Loucy (cell line): ENCODE results near the gene PLD5.

Source experiments
- H2AFZ ChIP-seq: fragments of 200-600 bp; sonication (generic); 2 replicates; pipeline ENCODE4 v1.6.0; 2016; ENCODE audit warnings: antibody characterized with exemption, mild to moderate bottlenecking, low read length, moderate library complexity
- H3F3A ChIP-seq: fragments of 200-600 bp; 2 replicates; pipeline ENCODE4 v1.6.0; 2016; ENCODE audit warnings: antibody characterized with exemption, low read depth, mild to moderate bottlenecking
- H3K27me3 ChIP-seq: fragments of 200-600 bp; sonication (generic); 2 replicates; pipeline ENCODE4 v1.6.1; 2014; ENCODE audit warnings: low read length, mild to moderate bottlenecking; ENCODE audit not compliant: insufficient read depth, poor library complexity, severe bottlenecking
- H3K36me3 ChIP-seq: fragments of 200-600 bp; sonication (generic); 2 replicates; pipeline ENCODE4 v1.6.1; 2016; ENCODE audit warnings: low read length; ENCODE audit not compliant: insufficient read depth
- H3K4me1 ChIP-seq: fragments of 200-600 bp; sonication (generic); 2 replicates; pipeline ENCODE4 v1.5.1; 2014; ENCODE audit warnings: low read length, mild to moderate bottlenecking; ENCODE audit not compliant: insufficient read depth, poor library complexity, severe bottlenecking
- H3K4me2 ChIP-seq: fragments of 200-600 bp; sonication (generic); 2 replicates; pipeline ENCODE4 v1.6.0; 2014; ENCODE audit warnings: antibody characterized with exemption, low read length, low read depth, mild to moderate bottlenecking; ENCODE audit not compliant: poor library complexity, severe bottlenecking
- H3K4me3 ChIP-seq: fragments of 200-600 bp; sonication (generic); 2 replicates; pipeline ENCODE4 v1.5.1; 2014; ENCODE audit warnings: low read length, mild to moderate bottlenecking, mixed read lengths; ENCODE audit not compliant: poor library complexity, severe bottlenecking
- H3K79me2 ChIP-seq: fragments of 200-600 bp; sonication (generic); 2 replicates; pipeline ENCODE4 v1.6.1; 2014; ENCODE audit warnings: low read length; ENCODE audit not compliant: insufficient read depth
- H3K9ac ChIP-seq: fragments of 200-600 bp; sonication (generic); 2 replicates; pipeline ENCODE4 v1.6.0; 2014; ENCODE audit warnings: mild to moderate bottlenecking, low read depth, low read length, moderate library complexity; ENCODE audit not compliant: poor library complexity, severe bottlenecking
- H3K9me2 ChIP-seq: fragments of 200-600 bp; sonication (generic); replicated peaks from 2 replicates; pipeline ENCODE4 v1.6.1; 2016; ENCODE audit warnings: low read depth, low read length, mixed read lengths
- H3K9me3 ChIP-seq: fragments of 200-600 bp; sonication (generic); 2 replicates; pipeline ENCODE4 v1.6.1; 2014; ENCODE audit warnings: mild to moderate bottlenecking, antibody characterized with exemption, low read length, low read depth; ENCODE audit not compliant: insufficient read depth
- H4K20me1 ChIP-seq: fragments of 200-600 bp; sonication (generic); 2 replicates; pipeline ENCODE4 v1.6.0; 2014; ENCODE audit warnings: antibody characterized with exemption, low read length, mild to moderate bottlenecking; ENCODE audit not compliant: insufficient read depth, poor library complexity, severe bottlenecking
- EZH2phosphoT487 ChIP-seq: fragments of 200-600 bp; IDR thresholded peaks from 2 replicates; pipeline ENCODE4 v1.6.1; 2018; ENCODE audit warnings: antibody characterized with exemption, mild to moderate bottlenecking, moderate library complexity, borderline replicate concordance
- TF ChIP-seq, protein P1 (sequence below): fragments of 200-600 bp; sonication (generic); conservative IDR thresholded peaks from 2 replicates; pipeline ENCODE4 v1.5.1; 2014; ENCODE audit warnings: mild to moderate bottlenecking, antibody characterized with exemption, low read length

Gene PLD5

GRCh38 chr1:242043165-242043564 lies 481.3 kb downstream of the PLD5 start:
- Histone ChIP-seq H3K4me2 (no peak overlapping the region), H3K36me3 (no peaks in the 10 kb centered on the region), H3K4me3 (no peak overlapping the region), H2AFZ (no peak overlapping the region), H3F3A (no peaks in the 10 kb centered on the region), H3K9me3 (no peaks in the 10 kb centered on the region), H3K4me1 (no peaks in the 10 kb centered on the region), H3K9ac (no peak overlapping the region), H3K79me2 (no peaks in the 10 kb centered on the region), H3K9me2 (no peaks in the 10 kb centered on the region), H3K27me3 (no peaks in the 10 kb centered on the region), H4K20me1 (no peaks in the 10 kb centered on the region)
- no peak for TF ChIP-seq EZH2phosphoT487
- TF ChIP-seq, protein P1, sequence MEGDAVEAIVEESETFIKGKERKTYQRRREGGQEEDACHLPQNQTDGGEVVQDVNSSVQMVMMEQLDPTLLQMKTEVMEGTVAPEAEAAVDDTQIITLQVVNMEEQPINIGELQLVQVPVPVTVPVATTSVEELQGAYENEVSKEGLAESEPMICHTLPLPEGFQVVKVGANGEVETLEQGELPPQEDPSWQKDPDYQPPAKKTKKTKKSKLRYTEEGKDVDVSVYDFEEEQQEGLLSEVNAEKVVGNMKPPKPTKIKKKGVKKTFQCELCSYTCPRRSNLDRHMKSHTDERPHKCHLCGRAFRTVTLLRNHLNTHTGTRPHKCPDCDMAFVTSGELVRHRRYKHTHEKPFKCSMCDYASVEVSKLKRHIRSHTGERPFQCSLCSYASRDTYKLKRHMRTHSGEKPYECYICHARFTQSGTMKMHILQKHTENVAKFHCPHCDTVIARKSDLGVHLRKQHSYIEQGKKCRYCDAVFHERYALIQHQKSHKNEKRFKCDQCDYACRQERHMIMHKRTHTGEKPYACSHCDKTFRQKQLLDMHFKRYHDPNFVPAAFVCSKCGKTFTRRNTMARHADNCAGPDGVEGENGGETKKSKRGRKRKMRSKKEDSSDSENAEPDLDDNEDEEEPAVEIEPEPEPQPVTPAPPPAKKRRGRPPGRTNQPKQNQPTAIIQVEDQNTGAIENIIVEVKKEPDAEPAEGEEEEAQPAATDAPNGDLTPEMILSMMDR = no peak

- Histone ChIP-seq H2AFZ (no peak overlapping the region), H3K9me2 (no peaks in the 10 kb centered on the region), H3K36me3 (no peaks in the 10 kb centered on the region), H4K20me1 (no peaks in the 10 kb centered on the region), H3K27me3 (no peaks in the 10 kb centered on the region), H3K79me2 (no peaks in the 10 kb centered on the region), H3K4me3 (no peak overlapping the region), H3K4me2 (no peak overlapping the region), H3K4me1 (no peaks in the 10 kb centered on the region), H3K9ac (no peak overlapping the region), H3F3A (no peaks in the 10 kb centered on the region), H3K9me3 (no peaks in the 10 kb centered on the region)
- TF ChIP-seq, protein P1 = no peak
- TF ChIP-seq EZH2phosphoT487 = no peak
Measured at GRCh38 chr1:242034392-242034791, 490.1 kb downstream of the PLD5 start.

DNA sequence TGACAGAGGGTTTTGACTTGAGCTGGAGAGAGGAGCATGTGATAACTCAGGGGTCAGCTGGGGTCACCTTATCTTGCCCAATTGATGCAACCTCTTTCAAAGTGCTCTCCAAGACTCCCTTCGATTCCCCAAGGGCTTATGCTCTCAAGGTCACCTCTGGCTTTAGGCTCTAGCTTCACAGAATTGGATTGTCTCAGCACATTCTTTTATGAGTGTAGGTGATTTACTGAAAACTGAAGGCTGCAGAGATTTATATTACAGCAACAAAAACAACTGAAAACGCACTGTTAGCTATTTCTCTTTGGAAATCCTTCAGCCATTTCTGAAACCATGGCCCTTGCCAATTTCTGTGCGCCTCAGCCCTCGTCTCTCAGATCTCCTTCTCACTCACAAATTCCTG lies 491.1 kb downstream of the PLD5 start:
- H3K79me2 ChIP-seq = no peaks in the 10 kb centered on the region
- H3K9me2 ChIP-seq = no peaks in the 10 kb centered on the region
- no peaks in the 10 kb centered on the region for H3K4me1 ChIP-seq
- H3K9ac ChIP-seq = no peak overlapping the region
- H3F3A ChIP-seq = no peaks in the 10 kb centered on the region
- no peaks in the 10 kb centered on the region for H3K27me3 ChIP-seq
- H4K20me1 ChIP-seq = no peaks in the 10 kb centered on the region
- H3K4me2 ChIP-seq = no peak overlapping the region
- no peak overlapping the region for H2AFZ ChIP-seq
- no peak overlapping the region for H3K4me3 ChIP-seq
- TF ChIP-seq, protein P1 = no peak
- TF ChIP-seq EZH2phosphoT487 = no peak
- no peaks in the 10 kb centered on the region for H3K36me3 ChIP-seq
- no peaks in the 10 kb centered on the region for H3K9me3 ChIP-seq
